Liver (tissue), 3 donors: ENCODE data around the gene PLAAT5.

Experiments used
- GABPA ChIP-seq, 2 donors: IDR thresholded peaks in 1 of 2; conservative IDR thresholded peaks in 1 of 2; 2 replicates each; pipeline ENCODE4 v1.6.1; 2016; ENCODE audit warnings: antibody characterized with exemption in 2 of 2, mild to moderate bottlenecking in 1 of 2, moderate library complexity in 1 of 2
- JUND ChIP-seq, 2 donors: IDR thresholded peaks; 2 replicates each; pipeline ENCODE4 v1.6.1; 2016; ENCODE audit warnings: antibody characterized with exemption in 2 of 2
- RAD21 ChIP-seq, 2 donors: IDR thresholded peaks; 2 replicates each; pipeline ENCODE4 v1.6.1; 2016; ENCODE audit warnings: antibody characterized with exemption in 2 of 2, mild to moderate bottlenecking in 2 of 2
- TAF1 ChIP-seq: conservative IDR thresholded peaks from 2 replicates; pipeline ENCODE4 v1.6.1; 2016; ENCODE audit warnings: antibody characterized with exemption, mild to moderate bottlenecking
- YY1 ChIP-seq: IDR thresholded peaks from 2 replicates; pipeline ENCODE4 v1.6.1; 2016; ENCODE audit warnings: antibody characterized with exemption, mild to moderate bottlenecking
- TF ChIP-seq, protein P1 (sequence below): fragments of 150-350 bp; IDR thresholded peaks from 2 replicates; pipeline ENCODE4 v1.5.1; 2017; ENCODE audit warnings: improper control_type of control experiment, low read depth, low read length; ENCODE audit not compliant: missing input control
- TF ChIP-seq, protein P2 (sequence below): IDR thresholded peaks from 2 replicates; pipeline ENCODE4 v1.6.1; 2016; ENCODE audit warnings: antibody characterized with exemption
- TF ChIP-seq, protein P3 (sequence below): IDR thresholded peaks from 2 replicates; pipeline ENCODE4 v1.6.1; 2016; ENCODE audit warnings: antibody characterized with exemption
- TF ChIP-seq, protein P4 (sequence below): IDR thresholded peaks from 2 replicates; pipeline ENCODE4 v1.6.1; 2016; ENCODE audit warnings: antibody characterized with exemption, mild to moderate bottlenecking
- TF ChIP-seq, protein P5 (sequence below): IDR thresholded peaks from 2 replicates; pipeline ENCODE4 v1.6.1; 2016; ENCODE audit warnings: antibody characterized with exemption
- donor health status: healthy.
- donor health status: healthy.

DNA sequence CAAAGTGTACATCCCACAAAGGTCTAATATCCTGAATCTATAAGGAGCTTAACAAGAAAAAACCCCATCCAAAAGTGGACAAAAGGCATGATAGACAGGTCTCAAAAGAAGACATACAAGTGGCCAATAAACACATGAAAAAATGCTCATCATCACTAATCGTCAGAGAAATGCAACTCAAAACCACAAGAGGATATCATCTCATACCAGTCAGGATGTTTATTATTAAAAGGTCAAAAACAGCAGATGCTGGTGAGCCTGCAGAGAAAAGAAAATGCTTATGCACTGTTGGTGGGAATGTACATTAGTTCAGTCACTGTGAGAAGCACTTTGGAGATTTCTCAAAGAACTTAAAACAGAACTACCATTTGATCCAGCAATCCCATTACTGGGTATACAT lies 27.6 kb upstream of the PLAAT5 start:
- TF ChIP-seq, protein P1, sequence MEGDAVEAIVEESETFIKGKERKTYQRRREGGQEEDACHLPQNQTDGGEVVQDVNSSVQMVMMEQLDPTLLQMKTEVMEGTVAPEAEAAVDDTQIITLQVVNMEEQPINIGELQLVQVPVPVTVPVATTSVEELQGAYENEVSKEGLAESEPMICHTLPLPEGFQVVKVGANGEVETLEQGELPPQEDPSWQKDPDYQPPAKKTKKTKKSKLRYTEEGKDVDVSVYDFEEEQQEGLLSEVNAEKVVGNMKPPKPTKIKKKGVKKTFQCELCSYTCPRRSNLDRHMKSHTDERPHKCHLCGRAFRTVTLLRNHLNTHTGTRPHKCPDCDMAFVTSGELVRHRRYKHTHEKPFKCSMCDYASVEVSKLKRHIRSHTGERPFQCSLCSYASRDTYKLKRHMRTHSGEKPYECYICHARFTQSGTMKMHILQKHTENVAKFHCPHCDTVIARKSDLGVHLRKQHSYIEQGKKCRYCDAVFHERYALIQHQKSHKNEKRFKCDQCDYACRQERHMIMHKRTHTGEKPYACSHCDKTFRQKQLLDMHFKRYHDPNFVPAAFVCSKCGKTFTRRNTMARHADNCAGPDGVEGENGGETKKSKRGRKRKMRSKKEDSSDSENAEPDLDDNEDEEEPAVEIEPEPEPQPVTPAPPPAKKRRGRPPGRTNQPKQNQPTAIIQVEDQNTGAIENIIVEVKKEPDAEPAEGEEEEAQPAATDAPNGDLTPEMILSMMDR, result no peak
- TF ChIP-seq, protein P2, sequence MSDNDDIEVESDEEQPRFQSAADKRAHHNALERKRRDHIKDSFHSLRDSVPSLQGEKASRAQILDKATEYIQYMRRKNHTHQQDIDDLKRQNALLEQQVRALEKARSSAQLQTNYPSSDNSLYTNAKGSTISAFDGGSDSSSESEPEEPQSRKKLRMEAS, result no peak
- TF ChIP-seq, protein P3, sequence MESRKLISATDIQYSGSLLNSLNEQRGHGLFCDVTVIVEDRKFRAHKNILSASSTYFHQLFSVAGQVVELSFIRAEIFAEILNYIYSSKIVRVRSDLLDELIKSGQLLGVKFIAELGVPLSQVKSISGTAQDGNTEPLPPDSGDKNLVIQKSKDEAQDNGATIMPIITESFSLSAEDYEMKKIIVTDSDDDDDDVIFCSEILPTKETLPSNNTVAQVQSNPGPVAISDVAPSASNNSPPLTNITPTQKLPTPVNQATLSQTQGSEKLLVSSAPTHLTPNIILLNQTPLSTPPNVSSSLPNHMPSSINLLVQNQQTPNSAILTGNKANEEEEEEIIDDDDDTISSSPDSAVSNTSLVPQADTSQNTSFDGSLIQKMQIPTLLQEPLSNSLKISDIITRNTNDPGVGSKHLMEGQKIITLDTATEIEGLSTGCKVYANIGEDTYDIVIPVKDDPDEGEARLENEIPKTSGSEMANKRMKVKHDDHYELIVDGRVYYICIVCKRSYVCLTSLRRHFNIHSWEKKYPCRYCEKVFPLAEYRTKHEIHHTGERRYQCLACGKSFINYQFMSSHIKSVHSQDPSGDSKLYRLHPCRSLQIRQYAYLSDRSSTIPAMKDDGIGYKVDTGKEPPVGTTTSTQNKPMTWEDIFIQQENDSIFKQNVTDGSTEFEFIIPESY, result no peak
- TF ChIP-seq TAF1 (no peak), RAD21 (IDR thresholded peaks at IDR 0.05) (no peak), JUND (IDR thresholded peaks at IDR 0.05) (no peak), GABPA (IDR thresholded peaks at IDR 0.05 in 1 of 2, conservative IDR thresholded peaks at IDR 0.05 in 1 of 2) (no peak), YY1 (no peak)
- TF ChIP-seq, protein P4, sequence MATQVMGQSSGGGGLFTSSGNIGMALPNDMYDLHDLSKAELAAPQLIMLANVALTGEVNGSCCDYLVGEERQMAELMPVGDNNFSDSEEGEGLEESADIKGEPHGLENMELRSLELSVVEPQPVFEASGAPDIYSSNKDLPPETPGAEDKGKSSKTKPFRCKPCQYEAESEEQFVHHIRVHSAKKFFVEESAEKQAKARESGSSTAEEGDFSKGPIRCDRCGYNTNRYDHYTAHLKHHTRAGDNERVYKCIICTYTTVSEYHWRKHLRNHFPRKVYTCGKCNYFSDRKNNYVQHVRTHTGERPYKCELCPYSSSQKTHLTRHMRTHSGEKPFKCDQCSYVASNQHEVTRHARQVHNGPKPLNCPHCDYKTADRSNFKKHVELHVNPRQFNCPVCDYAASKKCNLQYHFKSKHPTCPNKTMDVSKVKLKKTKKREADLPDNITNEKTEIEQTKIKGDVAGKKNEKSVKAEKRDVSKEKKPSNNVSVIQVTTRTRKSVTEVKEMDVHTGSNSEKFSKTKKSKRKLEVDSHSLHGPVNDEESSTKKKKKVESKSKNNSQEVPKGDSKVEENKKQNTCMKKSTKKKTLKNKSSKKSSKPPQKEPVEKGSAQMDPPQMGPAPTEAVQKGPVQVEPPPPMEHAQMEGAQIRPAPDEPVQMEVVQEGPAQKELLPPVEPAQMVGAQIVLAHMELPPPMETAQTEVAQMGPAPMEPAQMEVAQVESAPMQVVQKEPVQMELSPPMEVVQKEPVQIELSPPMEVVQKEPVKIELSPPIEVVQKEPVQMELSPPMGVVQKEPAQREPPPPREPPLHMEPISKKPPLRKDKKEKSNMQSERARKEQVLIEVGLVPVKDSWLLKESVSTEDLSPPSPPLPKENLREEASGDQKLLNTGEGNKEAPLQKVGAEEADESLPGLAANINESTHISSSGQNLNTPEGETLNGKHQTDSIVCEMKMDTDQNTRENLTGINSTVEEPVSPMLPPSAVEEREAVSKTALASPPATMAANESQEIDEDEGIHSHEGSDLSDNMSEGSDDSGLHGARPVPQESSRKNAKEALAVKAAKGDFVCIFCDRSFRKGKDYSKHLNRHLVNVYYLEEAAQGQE, result no peak
- TF ChIP-seq, protein P5, sequence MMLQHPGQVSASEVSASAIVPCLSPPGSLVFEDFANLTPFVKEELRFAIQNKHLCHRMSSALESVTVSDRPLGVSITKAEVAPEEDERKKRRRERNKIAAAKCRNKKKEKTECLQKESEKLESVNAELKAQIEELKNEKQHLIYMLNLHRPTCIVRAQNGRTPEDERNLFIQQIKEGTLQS, result no peak
